IMR-90 (cell line): ENCODE data around the gene TPI1. TPM values are rescaled to one million over a fixed set of nuclear protein-coding genes. Genes with fewer than 3 reads are reported as not detected.

ENCODE experiments used
- RCOR1 ChIP-seq: IDR thresholded peaks from 2 replicates; pipeline ENCODE4 v1.6.1; 2012; ENCODE audit warnings: mild to moderate bottlenecking, low read length, improper control_type of control experiment; ENCODE audit not compliant: insufficient replicate concordance
- polyA plus RNA-seq, 3 experiments: library from polyadenylated mRNA; depleted of rRNA; stranded (reverse); fragments of >200 nt; gene quantifications; 2 replicates each; pipeline ENCODE4 v1.2.3, GENCODE V29; 2012; ENCODE audit warnings: low replicate concordance in 1 of 3
- total RNA-seq: library from RNA; depleted of rRNA; stranded (reverse); fragments of >200 nt; gene quantifications from 2 replicates; pipeline ENCODE4 v1.2.3, GENCODE V29; 2012

TPI1 gene
- total and polyA plus RNA-seq, 2 of the 4 experiments (the other 2 are of a cell fraction) = 1,995 to 2,176 TPM

DNA sequence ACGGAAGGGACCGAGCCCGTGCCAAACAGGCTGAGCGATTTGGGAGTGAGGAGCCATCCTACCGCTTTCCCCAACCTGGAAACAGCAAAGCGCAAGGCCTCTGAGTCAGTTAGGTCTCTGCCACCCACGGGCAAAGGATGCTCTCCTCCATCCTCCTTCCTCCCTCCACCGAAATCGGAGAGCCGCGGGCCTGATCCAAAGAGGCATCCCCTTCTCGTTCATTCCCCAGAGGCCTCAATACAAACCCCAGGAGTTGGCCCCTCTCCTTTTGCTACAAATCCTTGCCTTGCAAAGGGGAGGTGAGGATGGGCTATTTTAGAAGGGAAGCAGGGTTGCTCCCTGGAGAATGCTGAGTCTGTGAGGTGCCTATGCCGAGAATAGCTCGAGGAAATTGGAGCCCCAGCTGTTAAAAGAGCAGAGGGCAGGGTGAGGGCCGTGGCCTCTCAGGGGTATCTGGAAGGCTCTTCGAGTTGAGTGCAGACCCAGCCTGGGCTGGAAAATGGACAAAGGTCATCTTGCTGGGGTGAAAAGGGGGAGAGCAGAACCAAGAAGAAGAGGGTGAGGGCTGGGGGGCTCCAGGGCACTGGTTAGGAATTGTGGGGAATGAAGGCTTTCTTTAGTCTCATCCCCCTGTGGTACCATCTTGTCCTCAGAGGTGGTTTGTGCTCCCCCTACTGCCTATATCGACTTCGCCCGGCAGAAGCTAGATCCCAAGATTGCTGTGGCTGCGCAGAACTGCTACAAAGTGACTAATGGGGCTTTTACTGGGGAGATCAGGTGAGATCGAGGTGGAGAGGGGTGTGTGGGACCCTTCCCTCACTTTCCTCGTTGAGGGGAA, 1.1 kb downstream of the TPI1 start (continued):
- TF ChIP-seq RCOR1 = no peak
